GM23338 (cell line): Measurements from ENCODE around the gene FBXO41. TPM values are rescaled to one million over a fixed set of nuclear protein-coding genes. Genes with fewer than 3 reads are reported as not detected.

ENCODE experiments used
- ATAC-seq: fragments of 200-7000 bp; cut with Tn5 transposase; 3 replicates; pipeline ENCODE4 v1.9.1; 2020
- DNase-seq: peaks from one replicate; pipeline ENCODE4 v3.0.0-alpha.2; 2015; ENCODE audit warnings: low spot score
- H2AFZ ChIP-seq: fragments of 200-600 bp; sonication (generic); 2 replicates; pipeline ENCODE4 v1.8.0; 2016; ENCODE audit warnings: antibody characterized with exemption, mild to moderate bottlenecking, moderate library complexity
- H3F3A ChIP-seq: fragments of 200-600 bp; sonication (generic); replicated peaks from 2 replicates; pipeline ENCODE4 v1.8.0; 2017; ENCODE audit warnings: antibody characterized with exemption, mixed run types, low read depth
- H3K27ac ChIP-seq: fragments of 200-600 bp; sonication (generic); 2 replicates; pipeline ENCODE4 v1.6.1; 2016; ENCODE audit warnings: low read depth
- H3K27me3 ChIP-seq: fragments of 200-600 bp; sonication (generic); 2 replicates; pipeline ENCODE4 v1.8.0; 2016; ENCODE audit warnings: mild to moderate bottlenecking, mixed run types, moderate library complexity; ENCODE audit not compliant: insufficient read depth
- H3K36me3 ChIP-seq: fragments of 200-600 bp; sonication (generic); 2 replicates; pipeline ENCODE4 v1.8.0; 2016; ENCODE audit warnings: mild to moderate bottlenecking; ENCODE audit not compliant: insufficient read depth
- H3K4me1 ChIP-seq: fragments of 200-600 bp; sonication (generic); 2 replicates; pipeline ENCODE4 v1.8.0; 2016; ENCODE audit warnings: mild to moderate bottlenecking, moderate library complexity; ENCODE audit not compliant: insufficient read depth
- H3K4me2 ChIP-seq: fragments of 200-600 bp; sonication (generic); 2 replicates; pipeline ENCODE4 v1.7.1; 2017; ENCODE audit warnings: mixed run types
- H3K4me3 ChIP-seq: fragments of 200-600 bp; sonication (generic); 2 replicates; pipeline ENCODE4 v1.6.1; 2016; ENCODE audit warnings: mixed run types
- H3K79me2 ChIP-seq: fragments of 200-600 bp; sonication (generic); replicated peaks from 2 replicates; pipeline ENCODE4 v1.8.0; 2017; ENCODE audit warnings: mild to moderate bottlenecking; ENCODE audit not compliant: insufficient read depth
- H3K9me2 ChIP-seq: fragments of 200-600 bp; sonication (generic); 2 replicates; pipeline ENCODE4 v1.8.0; 2017; ENCODE audit not compliant: insufficient read depth
- H4K20me1 ChIP-seq: fragments of 200-600 bp; sonication (generic); replicated peaks from 2 replicates; pipeline ENCODE4 v1.8.0; 2017; ENCODE audit warnings: mild to moderate bottlenecking; ENCODE audit not compliant: insufficient read depth
- H3K27ac Mint-ChIP-seq: 2 replicates; pipeline ENCODE4 v1.8.0; 2020; ENCODE audit warnings: inconsistent platforms, mild to moderate bottlenecking, moderate library complexity, mixed read lengths
- H3K27me3 Mint-ChIP-seq: 3 replicates; pipeline ENCODE4 v1.8.0; 2022; ENCODE audit warnings: low read depth, mild to moderate bottlenecking, moderate library complexity, mixed read lengths, inconsistent platforms; ENCODE audit not compliant: insufficient read depth, poor library complexity
- H3K36me3 Mint-ChIP-seq: 3 replicates; pipeline ENCODE4 v1.8.0; 2021; ENCODE audit warnings: low read depth, mild to moderate bottlenecking, inconsistent platforms, moderate library complexity, mixed read lengths
- H3K4me1 Mint-ChIP-seq: 3 replicates; pipeline ENCODE4 v1.8.0; 2020; ENCODE audit warnings: mild to moderate bottlenecking, inconsistent platforms, mixed read lengths
- H3K4me3 Mint-ChIP-seq: 3 replicates; pipeline ENCODE4 v1.8.0; 2021; ENCODE audit warnings: moderate library complexity, mild to moderate bottlenecking, inconsistent platforms, mixed read lengths
- H3K9me3 Mint-ChIP-seq: 3 replicates; pipeline ENCODE4 v1.8.0; 2020; ENCODE audit warnings: moderate library complexity, mild to moderate bottlenecking, inconsistent platforms, mixed read lengths
- ETS1 ChIP-seq: IDR thresholded peaks from 2 replicates; pipeline ENCODE4 v1.6.1; 2016; ENCODE audit warnings: antibody characterized with exemption
- EZH2 ChIP-seq: fragments of 200-600 bp; sonication (generic); IDR thresholded peaks from one replicate; pipeline ENCODE4 v1.8.0; 2017; ENCODE audit warnings: antibody characterized with exemption, mild to moderate bottlenecking, low read depth; ENCODE audit not compliant: unreplicated experiment
- EZH2phosphoT487 ChIP-seq: fragments of 200-600 bp; sonication (generic); IDR thresholded peaks from one replicate; pipeline ENCODE4 v1.8.1; 2018; ENCODE audit warnings: antibody characterized with exemption; ENCODE audit not compliant: unreplicated experiment
- POLR2AphosphoS5 ChIP-seq: IDR thresholded peaks from 2 replicates; pipeline ENCODE4 v1.6.1; 2016; ENCODE audit warnings: antibody characterized with exemption, low read depth
- polyA plus RNA-seq: library from polyadenylated mRNA; unstranded; fragments of >200 nt; fragmentation: Nextera tagmentation; extraction: Ambion mirVana; gene quantifications from 2 replicates; pipeline ENCODE4 v1.2.1, GENCODE V29; 2016
- total RNA-seq: library from RNA; depleted of rRNA; stranded (reverse); fragments of >200 nt; shearing (Covaris generic); gene quantifications from 2 replicates; pipeline ENCODE4 v1.2.3, GENCODE V29; 2014
- TF ChIP-seq, protein P1 (sequence below): IDR thresholded peaks from one replicate; pipeline ENCODE4 v1.6.1; 2018; ENCODE audit warnings: antibody characterized with exemption; ENCODE audit not compliant: unreplicated experiment
- TF ChIP-seq, protein P2 (sequence below): fragments of 250-450 bp; sonication (Bioruptor Pico); IDR thresholded peaks from 2 replicates; pipeline ENCODE4 v1.5.0; 2020; ENCODE audit warnings: mild to moderate bottlenecking, moderate library complexity

The FBXO41 gene
- total and polyA plus RNA-seq, 2 experiments from 2014 or later = 3.5 to 13.8 TPM

GRCh38 chr2:73212098-73212447, 72.2 kb downstream of the FBXO41 start (continued):
- TF ChIP-seq ETS1 = no peak
- TF ChIP-seq EZH2 = no peak
- TF ChIP-seq, protein P1, sequence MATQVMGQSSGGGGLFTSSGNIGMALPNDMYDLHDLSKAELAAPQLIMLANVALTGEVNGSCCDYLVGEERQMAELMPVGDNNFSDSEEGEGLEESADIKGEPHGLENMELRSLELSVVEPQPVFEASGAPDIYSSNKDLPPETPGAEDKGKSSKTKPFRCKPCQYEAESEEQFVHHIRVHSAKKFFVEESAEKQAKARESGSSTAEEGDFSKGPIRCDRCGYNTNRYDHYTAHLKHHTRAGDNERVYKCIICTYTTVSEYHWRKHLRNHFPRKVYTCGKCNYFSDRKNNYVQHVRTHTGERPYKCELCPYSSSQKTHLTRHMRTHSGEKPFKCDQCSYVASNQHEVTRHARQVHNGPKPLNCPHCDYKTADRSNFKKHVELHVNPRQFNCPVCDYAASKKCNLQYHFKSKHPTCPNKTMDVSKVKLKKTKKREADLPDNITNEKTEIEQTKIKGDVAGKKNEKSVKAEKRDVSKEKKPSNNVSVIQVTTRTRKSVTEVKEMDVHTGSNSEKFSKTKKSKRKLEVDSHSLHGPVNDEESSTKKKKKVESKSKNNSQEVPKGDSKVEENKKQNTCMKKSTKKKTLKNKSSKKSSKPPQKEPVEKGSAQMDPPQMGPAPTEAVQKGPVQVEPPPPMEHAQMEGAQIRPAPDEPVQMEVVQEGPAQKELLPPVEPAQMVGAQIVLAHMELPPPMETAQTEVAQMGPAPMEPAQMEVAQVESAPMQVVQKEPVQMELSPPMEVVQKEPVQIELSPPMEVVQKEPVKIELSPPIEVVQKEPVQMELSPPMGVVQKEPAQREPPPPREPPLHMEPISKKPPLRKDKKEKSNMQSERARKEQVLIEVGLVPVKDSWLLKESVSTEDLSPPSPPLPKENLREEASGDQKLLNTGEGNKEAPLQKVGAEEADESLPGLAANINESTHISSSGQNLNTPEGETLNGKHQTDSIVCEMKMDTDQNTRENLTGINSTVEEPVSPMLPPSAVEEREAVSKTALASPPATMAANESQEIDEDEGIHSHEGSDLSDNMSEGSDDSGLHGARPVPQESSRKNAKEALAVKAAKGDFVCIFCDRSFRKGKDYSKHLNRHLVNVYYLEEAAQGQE = no peak
- TF ChIP-seq POLR2AphosphoS5 = no peak

DNA sequence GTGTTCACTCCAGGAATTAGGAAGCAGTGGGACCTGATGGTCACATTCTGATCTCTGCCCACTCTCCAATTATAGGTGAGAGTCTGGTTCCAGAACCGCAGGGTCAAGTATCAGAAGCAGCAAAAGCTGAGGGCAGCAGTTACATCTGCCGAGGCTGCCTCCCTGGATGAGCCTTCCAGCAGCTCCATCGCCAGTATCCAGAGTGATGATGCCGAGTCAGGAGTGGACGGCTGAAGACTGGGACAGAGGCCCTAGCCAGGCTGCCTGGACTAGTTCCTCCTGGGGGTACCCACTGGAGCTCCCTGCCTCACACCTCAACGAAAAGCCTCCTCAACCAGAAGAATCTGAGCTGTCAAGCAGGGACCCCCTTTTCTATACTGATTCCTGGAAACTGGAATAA, 73.6 kb downstream of the FBXO41 start:
- Histone ChIP-seq H3K4me1 (peaks cover 11% of the 10 kb centered on the region; the same call in 1 of the 2 replicates), H4K20me1 (no peaks in the 10 kb centered on the region), H3K9me2 (no peaks in the 10 kb centered on the region), H3F3A (no peaks in the 10 kb centered on the region), H3K27ac (no peak overlapping the region), H3K27me3 (peaks cover 10% of the 10 kb centered on the region; the same call in 1 of the 2 replicates), H3K4me2 (no peak overlapping the region), H3K79me2 (peaks cover 13% of the 10 kb centered on the region), H3K36me3 (no peaks in the 10 kb centered on the region), H3K4me3 (no peak overlapping the region), H2AFZ (no peak overlapping the region)
- TF ChIP-seq EZH2phosphoT487 = no peak
- TF ChIP-seq, protein P2, sequence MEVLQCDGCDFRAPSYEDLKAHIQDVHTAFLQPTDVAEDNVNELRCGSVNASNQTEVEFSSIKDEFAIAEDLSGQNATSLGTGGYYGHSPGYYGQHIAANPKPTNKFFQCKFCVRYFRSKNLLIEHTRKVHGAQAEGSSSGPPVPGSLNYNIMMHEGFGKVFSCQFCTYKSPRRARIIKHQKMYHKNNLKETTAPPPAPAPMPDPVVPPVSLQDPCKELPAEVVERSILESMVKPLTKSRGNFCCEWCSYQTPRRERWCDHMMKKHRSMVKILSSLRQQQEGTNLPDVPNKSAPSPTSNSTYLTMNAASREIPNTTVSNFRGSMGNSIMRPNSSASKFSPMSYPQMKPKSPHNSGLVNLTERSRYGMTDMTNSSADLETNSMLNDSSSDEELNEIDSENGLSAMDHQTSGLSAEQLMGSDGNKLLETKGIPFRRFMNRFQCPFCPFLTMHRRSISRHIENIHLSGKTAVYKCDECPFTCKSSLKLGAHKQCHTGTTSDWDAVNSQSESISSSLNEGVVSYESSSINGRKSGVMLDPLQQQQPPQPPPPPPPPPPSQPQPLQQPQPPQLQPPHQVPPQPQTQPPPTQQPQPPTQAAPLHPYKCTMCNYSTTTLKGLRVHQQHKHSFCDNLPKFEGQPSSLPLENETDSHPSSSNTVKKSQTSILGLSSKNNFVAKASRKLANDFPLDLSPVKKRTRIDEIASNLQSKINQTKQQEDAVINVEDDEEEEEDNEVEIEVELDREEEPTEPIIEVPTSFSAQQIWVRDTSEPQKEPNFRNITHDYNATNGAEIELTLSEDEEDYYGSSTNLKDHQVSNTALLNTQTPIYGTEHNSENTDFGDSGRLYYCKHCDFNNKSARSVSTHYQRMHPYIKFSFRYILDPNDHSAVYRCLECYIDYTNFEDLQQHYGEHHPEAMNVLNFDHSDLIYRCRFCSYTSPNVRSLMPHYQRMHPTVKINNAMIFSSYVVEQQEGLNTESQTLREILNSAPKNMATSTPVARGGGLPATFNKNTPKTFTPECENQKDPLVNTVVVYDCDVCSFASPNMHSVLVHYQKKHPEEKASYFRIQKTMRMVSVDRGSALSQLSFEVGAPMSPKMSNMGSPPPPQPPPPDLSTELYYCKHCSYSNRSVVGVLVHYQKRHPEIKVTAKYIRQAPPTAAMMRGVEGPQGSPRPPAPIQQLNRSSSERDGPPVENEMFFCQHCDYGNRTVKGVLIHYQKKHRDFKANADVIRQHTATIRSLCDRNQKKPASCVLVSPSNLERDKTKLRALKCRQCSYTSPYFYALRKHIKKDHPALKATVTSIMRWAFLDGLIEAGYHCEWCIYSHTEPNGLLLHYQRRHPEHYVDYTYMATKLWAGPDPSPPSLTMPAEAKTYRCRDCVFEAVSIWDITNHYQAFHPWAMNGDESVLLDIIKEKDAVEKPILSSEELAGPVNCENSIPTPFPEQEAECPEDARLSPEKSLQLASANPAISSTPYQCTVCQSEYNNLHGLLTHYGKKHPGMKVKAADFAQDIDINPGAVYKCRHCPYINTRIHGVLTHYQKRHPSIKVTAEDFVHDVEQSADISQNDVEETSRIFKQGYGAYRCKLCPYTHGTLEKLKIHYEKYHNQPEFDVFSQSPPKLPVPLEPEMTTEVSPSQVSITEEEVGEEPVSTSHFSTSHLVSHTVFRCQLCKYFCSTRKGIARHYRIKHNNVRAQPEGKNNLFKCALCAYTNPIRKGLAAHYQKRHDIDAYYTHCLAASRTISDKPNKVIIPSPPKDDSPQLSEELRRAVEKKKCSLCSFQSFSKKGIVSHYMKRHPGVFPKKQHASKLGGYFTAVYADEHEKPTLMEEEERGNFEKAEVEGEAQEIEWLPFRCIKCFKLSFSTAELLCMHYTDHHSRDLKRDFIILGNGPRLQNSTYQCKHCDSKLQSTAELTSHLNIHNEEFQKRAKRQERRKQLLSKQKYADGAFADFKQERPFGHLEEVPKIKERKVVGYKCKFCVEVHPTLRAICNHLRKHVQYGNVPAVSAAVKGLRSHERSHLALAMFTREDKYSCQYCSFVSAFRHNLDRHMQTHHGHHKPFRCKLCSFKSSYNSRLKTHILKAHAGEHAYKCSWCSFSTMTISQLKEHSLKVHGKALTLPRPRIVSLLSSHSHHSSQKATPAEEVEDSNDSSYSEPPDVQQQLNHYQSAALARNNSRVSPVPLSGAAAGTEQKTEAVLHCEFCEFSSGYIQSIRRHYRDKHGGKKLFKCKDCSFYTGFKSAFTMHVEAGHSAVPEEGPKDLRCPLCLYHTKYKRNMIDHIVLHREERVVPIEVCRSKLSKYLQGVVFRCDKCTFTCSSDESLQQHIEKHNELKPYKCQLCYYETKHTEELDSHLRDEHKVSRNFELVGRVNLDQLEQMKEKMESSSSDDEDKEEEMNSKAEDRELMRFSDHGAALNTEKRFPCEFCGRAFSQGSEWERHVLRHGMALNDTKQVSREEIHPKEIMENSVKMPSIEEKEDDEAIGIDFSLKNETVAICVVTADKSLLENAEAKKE (CRISPR knock-in tag) = no peak
- no peaks in the 10 kb centered on the region for H3K36me3 Mint-ChIP-seq
- peaks cover 23% of the 10 kb centered on the region for H3K4me1 Mint-ChIP-seq
- H3K4me3 Mint-ChIP-seq = no peak overlapping the region
- no peaks in the 10 kb centered on the region for H3K9me3 Mint-ChIP-seq
- DNase-seq (no peak), ATAC-seq (no peak)
- H3K27ac Mint-ChIP-seq = no peak overlapping the region
- H3K27me3 Mint-ChIP-seq = peaks cover 8% of the 10 kb centered on the region
